DMS79 treated with DMSO at 0.1 percent for 48 hours (cell line): ENCODE data around the gene CCDC9B.
A peak's percentile ranks its signal among the peaks of the same experiment; 100 is the strongest.

Experiments
- DNase-seq: peaks from one replicate; lab custom pipeline; 2025; lab: John Stamatoyannopoulos, UW

CCDC9B gene

DNA sequence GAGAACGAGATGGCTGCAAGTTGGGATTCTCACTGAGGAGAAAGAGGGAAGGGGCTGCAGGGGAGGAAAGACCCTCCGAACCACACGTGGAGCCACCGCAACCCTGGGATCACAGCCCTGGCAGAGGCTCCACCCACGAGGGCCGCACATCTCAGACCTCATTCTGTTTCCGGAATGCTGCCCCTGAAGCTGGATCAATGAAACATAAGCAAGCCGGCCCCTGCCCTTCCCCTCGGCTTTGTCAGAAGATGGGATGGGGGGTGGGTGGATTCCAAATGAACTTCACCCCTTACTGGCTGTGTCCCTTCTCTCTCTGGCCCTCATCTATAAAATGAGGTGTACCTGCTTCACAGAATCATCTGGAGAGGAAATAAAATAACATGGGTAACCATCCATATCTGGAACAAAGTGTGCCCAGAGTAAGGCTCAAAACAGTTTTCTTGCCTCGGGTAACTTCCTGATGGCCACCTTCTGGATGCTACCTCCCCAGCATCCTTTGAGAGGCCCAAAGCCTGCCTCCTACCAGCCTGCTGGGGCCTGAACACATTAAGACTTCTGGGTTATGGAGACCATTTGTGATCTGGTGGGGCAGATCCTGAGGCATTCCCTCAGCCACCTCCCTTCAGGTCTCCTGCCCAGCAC, 4.6 kb upstream of the CCDC9B start:
- no peak for DNase-seq

- peak; percentile 10 for DNase-seq
Observed at GRCh38 chr15:40344631-40345120, 3.9 kb upstream of the CCDC9B start.

DNA sequence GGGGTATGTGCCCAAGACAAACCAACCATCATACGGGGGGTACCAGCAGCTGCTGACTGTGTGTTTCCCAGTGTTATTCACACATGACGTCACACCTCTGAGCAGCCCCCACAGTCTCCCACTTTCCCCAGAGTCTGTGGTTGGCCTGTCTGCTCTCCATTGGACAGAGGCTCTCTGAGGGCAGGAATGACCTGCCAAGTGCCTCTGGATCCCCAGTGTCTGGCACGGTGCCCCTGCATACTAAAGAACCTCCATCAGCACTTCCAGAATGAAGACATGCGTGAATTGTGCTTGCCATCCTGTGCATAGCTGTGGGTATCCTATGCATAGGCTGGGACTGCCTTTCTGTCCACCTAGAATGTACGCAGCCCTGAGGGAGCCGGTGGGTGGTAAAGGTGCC, 3.5 kb upstream of the CCDC9B start:
- no peak for DNase-seq

DNA sequence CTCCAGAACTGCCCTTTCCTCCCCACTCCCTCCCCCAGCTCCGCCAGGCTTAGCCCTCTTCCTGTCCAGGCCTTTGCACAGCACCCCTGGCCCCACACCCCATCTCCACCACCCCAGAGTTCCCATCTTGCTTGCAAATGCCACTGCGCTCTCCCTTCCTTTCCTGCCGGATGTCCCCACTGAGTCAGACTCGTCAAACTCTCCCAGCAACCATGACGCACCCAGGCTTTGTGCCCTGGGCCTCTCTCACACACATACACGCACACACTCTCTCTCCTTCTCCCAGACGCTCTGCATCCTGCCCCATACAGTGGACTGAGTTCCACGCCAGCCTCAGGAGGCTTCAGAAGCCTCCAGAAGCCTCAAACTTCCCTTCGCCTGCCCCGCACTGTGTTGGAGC, 2.8 kb upstream of the CCDC9B start:
- no peak for DNase-seq

- no peak for DNase-seq
Observed at GRCh38 chr15:40342416-40343320, 1.9 kb upstream of the CCDC9B start.

- no peak for DNase-seq
Observed at GRCh38 chr15:40340038-40340739, 550 bp downstream of the CCDC9B start.

DNA sequence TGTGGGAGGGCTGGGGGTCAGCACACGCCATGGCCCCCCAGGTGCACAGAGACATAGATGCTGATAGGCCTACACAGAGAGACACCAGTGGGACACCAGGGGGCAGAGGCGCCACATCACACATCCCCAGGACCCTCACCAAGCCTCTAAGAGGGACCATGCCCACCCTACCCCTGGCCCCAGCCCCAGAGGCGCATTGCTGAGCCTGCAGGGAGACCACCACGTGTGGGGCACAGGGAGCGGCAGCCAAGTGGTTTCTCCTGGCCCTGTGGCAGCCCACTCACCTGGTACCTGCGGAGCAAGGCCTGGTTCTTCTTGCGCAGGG, 1.2 kb downstream of the CCDC9B start:
- no peak for DNase-seq

DNA sequence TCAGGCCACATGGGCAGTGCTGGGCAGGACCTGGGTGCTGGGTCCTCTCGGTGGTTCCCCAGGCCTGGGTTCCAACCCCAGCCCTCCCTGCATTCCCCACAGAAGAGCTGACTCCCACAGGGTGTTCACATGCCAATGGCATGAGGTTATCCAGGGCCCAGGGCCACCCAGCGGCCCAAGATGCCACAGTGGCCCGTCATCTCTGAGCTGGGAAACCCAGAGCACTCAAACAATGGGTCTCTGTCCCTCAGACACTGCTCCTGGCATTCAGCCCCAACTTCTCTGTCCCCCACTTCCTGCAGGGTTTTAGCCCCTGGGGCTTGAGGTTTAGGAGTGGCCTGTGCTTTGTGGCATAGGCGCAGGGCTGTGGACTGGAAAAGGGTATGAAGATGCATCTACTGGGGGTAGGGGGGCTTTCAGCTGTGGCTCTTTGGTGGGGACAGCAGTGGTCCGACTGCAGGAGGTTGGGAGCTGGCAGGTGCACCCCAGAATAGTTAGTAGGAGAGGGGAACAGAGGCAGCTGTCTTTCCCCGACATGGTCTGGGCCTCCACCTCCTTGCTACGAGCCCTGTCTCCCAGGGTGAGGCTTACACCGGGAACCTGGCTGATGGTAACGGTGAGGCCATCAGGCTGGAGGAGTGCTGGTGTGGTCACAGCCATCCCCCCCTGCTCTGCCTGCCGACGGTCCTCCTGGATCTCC, 1.7 kb downstream of the CCDC9B start:
- DNase-seq, result no peak

GRCh38 chr15:40338041-40338657, 2.6 kb downstream of the CCDC9B start:
- peak; percentile 48 for DNase-seq

DNA sequence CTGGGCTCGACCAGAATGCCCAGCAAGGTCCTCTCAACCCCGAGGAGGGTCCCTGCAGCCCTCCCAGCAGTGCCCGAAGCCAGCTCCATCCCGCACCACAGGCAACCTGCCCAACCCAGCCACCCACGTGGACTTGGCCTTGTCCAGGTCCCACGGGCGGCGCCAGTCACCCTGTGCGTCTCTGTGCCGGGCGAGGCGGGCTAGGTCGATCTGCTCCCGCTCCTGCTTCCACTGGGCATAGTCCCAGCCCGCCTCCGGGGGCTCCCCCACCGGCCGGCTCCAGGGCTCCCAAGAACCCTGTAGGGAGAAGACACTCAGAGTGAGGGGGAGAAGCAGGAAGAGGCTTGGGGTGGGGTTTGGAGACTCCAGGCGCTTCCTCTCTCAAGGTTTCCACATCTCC, 3.1 kb downstream of the CCDC9B start:
- DNase-seq, result no peak

DNA sequence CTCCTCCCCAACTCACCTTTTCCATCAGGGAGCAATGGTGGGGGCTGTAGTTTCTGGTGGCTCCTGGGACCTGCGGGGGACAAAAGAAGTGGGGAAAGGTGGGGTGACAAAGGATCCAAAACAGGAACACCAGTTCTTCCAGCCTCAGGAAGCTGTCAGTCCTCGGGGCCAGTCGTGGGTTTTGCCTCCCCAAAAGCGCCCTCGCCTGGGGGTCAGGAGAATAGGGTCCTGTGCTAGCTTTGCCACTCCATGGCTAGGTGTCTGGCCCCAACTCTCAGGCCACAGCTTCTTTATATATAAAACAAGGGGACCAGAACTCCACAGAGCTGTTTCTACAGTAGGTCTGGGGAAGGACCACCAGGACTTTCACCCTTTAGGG, 4.0 kb downstream of the CCDC9B start:
- no peak for DNase-seq

GRCh38 chr15:40335938-40336743, 4.6 kb downstream of the CCDC9B start:
- peak; percentile 63 for DNase-seq

DNA sequence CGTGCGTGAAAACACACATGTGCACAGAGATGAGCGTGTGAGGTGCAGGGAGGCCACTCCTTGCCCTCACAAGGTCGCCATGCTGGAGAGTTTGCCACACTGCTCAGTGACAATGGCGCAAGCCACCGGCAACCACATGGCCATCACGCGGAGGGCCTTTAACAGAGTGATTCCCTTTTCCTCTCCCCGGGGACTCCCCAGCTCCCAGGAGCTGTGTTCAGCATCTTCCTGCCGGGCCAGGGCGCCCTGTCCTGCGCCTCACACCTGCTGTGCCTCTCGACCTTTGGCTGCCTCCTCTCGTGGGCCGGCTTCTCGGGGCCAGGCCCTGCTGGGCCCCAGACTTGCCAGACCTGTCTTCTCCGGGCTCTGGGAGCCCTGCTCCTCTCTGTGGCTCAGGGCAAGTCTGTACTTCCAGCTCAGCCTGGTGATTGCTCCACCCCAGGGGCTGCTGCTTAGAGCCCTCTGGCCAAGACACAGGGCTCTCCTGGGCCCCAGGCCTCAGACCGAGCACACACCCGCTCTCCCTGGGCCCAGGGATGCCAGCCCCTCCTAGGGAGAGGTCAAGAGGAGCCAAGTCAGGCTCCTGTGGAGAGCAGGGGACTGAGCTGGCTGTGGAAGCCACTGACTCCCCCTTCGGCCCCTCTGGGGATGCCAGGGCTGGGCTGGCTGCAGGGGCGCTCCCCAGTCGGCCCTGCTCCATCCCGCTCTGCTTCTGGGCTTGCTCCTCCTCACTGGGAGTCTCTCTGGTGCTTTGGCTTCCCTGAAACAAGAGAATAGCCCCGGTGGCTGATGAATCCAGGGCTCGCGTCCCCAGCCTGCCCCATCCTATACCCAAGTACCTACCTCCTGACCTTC, 5.6 kb downstream of the CCDC9B start:
- DNase-seq, result no peak

DNA sequence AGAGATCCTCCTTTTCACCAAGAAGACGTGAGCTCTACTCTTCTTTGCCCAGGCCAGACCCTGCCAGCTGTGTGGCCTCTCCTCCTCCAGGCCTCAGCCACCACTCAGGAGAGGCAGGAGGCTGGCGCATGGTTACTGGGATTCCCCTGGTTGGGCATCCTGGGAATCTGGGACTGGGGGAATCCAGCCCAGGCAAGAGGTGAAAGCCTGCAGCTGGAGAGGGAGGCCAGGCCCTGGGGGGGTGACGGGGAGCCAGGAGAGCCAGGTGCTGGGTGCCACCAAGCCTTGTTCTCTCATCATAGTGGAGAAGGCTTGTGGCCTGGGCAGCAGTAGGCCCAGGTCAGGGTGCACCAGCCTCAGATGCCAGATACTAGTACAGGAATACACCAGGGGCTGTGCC, 6.2 kb downstream of the CCDC9B start:
- DNase-seq, result no peak

GRCh38 chr15:40333922-40334492, 6.7 kb downstream of the CCDC9B start:
- DNase-seq, result no peak

DNA sequence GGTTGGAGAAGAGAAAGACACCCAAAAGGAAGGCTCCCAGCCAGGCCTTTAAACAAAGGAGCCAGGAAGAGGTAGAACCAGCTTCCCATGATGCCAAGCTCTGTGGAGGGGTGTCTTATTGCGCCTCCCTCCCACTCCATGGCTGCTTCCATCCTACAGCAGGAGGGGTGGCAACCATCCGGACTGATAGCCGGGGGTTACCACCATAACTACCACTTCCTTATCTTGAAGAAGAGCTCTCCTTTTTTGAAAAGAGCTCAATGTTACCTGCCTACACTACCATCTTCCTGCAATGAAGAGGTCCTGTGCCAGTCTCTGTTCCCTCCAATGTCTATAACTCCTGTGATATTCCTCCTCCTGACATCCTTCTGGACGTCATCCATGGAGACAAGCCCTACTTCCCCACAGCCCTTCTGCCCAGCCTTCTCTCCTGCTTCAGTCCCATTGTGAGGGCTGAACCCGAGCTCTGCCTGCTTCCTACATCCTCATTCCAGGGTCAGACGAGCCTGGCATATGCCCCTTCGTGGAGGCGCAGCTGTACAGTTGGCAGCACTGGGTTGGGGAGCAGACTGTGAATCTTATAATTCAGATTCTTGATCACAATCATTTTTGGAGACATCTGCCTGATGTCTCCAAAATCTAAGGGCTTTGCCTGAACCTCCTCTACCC, 8.5 kb downstream of the CCDC9B start:
- no peak for DNase-seq

DNA sequence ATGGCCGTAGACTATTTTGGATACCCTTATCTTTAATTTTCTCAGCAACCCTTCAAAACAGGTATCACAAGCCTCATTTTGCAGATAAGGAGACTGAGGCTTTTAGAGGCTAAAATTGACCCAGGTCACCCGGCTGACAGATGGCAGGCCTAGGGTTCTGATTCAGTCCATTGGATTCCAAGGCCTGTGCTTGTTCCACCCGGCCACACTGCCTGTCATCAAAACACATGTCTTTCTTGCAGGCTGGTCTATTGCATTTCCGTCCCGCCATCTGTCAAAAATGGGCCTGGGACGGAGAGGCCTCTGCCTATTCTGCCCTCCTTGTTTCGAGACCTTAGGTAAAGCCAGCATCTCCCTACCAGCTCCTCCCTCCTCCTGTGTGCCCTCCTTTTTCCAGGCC, 9.1 kb downstream of the CCDC9B start:
- DNase-seq, result no peak

DNA sequence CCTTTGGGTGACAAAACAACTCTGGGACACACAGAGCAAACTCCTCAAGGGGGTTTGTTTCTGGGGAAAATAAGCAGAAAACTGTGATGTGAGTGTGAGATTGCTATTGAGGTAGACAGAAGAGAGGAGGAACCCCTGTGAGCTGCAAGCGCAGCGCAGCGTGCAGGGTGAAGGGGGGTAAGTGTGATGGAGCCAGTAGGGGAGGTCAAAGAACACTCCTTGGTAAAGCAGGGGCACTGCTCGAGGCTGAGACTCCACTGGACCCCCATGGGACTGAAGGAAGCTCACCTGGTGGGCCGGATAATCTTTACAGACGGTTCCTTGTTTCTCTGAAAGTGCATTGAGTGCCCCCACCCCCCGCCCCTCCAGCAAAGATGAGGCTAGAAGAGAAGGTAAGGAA, 9.7 kb downstream of the CCDC9B start:
- no peak for DNase-seq

- DNase-seq, result peak; percentile 85
Observed at GRCh38 chr15:40330368-40330836, 10.3 kb downstream of the CCDC9B start.
